HFF-Myc (cell line): ENCODE data around the gene GASK1B.

Source experiments
- DNase-seq: peaks from one replicate; pipeline ENCODE4 v3.0.0-alpha.2; 2011; ENCODE audit warnings: low read depth; ENCODE audit errors: extremely low read depth
- H3K4me3 ChIP-seq: replicated peaks from 2 replicates; pipeline ENCODE4 v1.5.1; 2011; ENCODE audit warnings: low read depth, mild to moderate bottlenecking, control low read depth, low read length
- CTCF ChIP-seq: IDR thresholded peaks from 2 replicates; pipeline ENCODE4 v1.5.1; 2012; ENCODE audit warnings: mild to moderate bottlenecking, low read depth, low read length, control low read depth; ENCODE audit errors: missing control alignments

Gene GASK1B

GRCh38 chr4:158130204-158130603 is 42.6 kb downstream of the GASK1B start:
- no peak for DNase-seq

DNA sequence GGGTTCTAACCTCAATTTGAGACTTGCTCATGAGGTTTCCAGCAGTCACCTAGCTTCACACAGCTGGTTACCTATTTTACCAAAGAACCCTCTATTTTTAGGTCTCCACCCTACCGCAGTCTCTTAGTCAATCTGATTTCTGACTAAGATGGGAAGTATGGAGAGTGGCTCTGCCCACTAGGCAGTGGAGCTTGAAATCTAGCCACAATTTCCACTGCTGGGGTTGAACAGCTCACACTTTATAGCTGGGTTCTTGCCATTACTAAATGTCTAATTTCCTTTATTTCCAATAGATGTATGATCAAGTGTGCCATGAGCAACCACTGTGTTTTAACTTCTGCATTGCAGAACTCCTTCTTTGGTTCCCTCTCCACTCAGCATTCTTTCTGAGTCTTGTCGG is 43.1 kb downstream of the GASK1B start:
- H3K4me3 ChIP-seq = no peak overlapping the region
- TF ChIP-seq CTCF = no peak
- no peak for DNase-seq

More at GRCh38 chr4:158130204-158130603, 42.6 kb downstream of the GASK1B start:
- TF ChIP-seq CTCF = no peak
- H3K4me3 ChIP-seq = no peak overlapping the region

DNA sequence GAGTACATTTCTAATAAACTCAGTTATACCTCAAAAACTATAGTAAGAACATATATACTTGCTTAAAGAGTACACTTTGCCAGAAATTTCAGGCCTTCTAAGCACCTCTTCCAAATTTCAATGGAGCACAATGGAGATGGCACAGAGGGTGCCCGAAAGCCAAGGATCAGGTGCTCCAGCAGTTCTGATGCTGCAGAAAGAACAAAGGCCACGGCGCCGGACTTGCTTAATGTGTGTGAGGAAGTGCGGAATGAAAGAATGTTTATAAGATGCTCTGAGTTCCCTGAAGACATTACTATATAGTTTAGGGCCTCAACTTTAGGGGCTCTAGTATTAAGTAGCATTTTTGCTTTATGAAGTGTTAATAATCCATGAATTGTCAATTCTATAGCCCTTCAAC is 44.3 kb downstream of the GASK1B start:
- no peak overlapping the region for H3K4me3 ChIP-seq
- TF ChIP-seq CTCF = no peak
- DNase-seq = no peak

- DNase-seq = no peak
- TF ChIP-seq CTCF = no peak
- H3K4me3 ChIP-seq = no peak overlapping the region
Observed at GRCh38 chr4:158125310-158125709, 47.5 kb downstream of the GASK1B start.
